Stimulated activated CD4-positive, alpha-beta T cell treated with anti-CD3 and anti-CD28 coated beads, TNF-alpha, amount 100 ng/mL, for 48 hours (primary cell): ENCODE results near the gene WDR20.
"Not testable (repeated sequence)": the region's sequence is repeated elsewhere in the genome, so short reads cannot be mapped to it uniquely, and the experiment has no call there.

ENCODE experiments used
- DNase-seq, 3 donors: peaks; one replicate each; pipeline ENCODE4 v3.0.0-alpha.2; 2020; ENCODE audit warnings: low read depth in 3 of 3

The WDR20 gene

DNA sequence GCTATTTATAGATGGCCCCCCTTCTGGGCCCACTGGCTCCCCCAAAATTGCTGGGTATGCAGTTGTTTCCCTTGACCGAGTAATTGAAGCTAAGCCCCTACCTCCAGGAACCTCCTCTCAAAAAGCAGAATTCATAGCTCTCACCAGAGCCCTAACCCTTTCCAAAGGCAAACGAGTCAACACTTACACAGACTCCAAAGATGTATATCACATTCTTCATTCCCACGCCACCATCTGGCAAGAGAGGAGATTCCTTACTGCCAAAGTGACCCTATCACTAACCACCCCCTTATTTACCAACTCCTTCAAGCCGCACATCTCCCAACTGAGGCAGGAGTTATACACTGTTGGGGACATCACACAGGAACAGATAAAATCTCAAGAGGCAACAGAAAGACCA lies 98.4 kb downstream of the WDR20 start:
- no peak for DNase-seq

DNA sequence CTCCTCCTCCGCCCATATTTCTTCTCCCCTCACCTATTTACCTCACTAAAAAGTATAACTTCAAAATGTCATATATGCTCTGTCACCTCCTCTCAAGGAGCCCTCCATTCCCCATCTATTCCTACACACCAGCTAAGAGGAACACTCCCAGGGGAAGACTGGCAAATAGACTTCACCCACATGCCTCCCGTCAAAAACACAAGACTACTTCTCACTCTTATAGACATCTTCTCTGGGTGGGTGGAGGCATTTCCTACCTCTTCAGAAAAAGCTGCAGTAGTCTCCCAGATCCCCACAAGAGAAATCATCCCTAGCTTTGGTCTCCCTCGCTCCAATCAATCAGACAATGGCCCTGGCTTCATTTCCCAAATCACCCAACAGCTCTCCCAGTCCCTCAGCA lies 99.1 kb downstream of the WDR20 start:
- DNase-seq, result no peak

DNA sequence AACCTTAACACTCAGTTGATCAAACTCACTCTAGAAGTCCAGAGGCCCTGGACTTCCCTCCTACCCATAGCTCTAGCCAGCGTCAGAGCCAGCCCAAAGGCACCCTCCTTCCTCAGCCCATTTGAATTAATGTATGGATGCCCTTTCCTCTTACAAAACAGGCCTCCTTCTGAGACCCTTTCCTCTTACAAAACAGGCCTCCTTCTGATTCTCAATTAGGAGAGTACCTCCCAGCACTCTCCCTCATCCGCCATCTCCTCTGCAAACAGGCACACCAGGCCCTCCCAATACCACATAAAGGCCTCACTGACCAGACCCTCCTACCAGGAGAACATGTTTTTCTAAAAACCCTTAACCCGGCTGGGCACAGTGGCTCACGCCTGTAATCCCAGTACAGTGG lies 99.5 kb downstream of the WDR20 start:
- no peak for DNase-seq

DNA sequence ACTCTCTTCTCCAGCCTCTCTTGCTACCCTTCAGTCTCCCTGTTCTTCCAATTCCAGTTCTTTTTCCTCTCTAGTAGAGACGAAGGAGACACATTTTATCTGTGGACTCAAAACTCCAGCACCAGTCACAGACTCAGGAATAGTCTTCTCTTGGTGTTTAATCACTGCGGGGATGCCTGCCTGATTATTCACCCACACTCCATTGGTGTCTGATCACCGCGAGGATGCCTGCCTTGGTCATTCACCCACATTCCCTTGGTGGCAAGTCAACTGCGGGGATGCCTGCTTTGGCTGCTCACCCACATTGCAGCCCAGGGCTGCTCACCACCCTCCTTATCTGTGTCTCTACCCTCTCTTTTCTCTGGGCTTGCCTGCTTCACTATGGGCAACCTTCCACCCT lies 100.8 kb downstream of the WDR20 start:
- DNase-seq, result not testable (repeated sequence)

DNA sequence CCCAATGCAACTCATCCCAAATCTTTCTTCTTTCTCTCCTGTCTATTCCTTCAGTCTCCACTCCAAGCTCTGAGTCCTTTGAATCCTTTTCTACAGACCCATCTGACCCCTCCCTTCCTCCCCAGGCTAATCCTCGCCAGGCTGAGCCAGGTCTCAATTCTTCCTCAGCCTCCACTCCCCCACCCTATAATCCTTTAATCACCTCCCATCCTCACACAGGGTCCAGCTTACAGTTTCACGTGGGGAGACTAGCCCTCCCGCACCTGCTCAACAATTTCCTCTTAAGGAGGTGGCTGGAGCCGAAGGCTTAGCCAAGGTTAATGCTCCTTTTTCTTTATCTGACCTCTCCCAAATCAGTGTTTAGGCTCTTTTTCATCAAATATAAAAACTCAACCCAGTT lies 101.5 kb downstream of the WDR20 start:
- no peak for DNase-seq

DNA sequence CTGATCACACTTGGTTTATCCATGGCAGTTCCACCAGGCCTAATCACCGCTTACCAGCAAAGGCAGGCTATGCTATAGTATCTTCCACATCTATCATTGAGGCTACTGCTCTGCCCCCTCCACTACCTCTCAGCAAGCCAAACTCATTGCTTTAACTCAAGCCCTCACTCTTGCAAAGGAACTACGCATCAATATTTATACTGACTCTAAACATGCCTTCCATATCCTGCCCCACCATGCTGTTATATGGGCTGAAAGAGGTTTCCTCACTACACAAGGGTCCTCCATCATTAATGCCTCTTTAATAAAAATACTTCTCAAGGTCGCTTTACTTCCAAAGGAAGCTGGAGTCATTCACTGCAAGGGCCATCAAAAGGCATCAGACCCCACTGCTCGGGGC lies 104.1 kb downstream of the WDR20 start:
- not testable (repeated sequence) for DNase-seq

DNA sequence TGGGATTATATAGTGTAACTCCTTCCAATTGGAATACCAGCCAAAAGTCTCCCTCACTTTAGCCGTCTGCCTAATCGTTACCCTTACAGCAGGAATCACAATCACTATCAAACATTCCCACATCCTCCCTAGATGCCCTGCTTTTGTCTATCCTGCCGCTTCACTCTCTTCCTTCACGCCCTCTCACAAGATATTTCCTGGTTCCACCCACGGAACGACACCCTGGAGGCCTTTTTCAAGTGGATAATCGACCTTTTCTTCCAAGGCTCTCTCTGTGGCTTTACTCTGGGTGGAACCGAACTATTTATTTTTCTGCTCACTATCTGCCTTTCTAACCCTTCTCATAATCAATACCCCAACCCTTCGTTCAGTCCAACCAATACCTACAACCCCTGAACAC lies 106.4 kb downstream of the WDR20 start:
- no peak for DNase-seq

DNA sequence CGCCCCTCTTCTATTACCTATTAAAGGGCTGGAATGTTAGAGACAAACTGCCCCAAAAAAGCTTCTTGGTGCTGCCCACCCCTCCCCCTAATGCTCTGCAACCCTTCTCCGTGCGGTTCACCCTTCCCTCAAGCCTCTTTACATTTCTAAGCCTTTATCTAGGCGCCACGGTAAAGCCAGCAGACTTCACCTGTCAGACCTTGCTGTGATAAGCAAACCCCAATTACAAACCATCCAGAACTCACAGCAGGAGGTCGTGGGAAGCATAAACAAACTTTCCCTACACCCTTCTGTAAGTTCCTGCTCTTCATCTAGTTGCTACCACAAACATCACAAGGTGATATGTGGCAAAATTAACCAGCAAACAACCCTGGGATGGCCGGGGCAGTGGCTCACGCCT lies 108.4 kb downstream of the WDR20 start:
- DNase-seq, result no peak

DNA sequence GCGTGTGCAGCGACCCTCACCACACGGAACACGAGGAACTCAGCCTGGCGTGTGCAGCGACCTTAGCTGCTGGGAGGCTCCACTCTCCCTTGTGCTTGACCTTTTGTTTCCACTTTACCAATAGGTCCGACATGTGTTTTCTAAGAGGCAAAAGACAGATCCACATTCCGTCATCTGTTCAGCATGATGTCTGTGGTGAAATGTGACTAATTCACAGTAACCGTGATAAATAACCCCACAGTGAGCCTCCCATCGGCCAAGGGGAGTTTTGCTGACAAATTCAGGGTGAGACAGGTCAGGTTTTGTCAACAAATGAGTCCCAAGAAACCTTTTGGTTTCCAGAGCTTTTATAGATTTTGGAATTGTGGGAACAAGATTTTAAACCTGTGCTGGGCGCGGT lies 109.3 kb downstream of the WDR20 start:
- no peak for DNase-seq

DNA sequence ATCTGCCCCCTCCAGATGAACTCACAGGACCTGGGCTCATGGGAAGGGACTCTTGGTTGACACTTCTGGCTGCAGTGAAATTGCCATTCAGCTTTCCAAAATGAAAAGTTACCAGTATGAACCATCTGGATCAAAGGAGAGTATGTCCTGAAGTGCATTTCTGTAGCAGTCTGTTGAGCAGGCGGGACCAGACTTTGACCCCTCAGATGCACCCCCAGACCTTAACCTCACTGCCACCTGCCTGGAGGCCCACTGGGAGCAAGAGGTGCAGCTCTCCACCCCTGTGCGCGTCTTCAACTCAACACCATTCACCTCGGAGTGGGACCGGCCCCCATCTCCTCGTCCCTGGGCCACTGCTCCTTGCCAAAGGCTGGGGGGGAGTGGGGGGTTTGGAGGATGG lies 110.3 kb downstream of the WDR20 start:
- no peak for DNase-seq

DNA sequence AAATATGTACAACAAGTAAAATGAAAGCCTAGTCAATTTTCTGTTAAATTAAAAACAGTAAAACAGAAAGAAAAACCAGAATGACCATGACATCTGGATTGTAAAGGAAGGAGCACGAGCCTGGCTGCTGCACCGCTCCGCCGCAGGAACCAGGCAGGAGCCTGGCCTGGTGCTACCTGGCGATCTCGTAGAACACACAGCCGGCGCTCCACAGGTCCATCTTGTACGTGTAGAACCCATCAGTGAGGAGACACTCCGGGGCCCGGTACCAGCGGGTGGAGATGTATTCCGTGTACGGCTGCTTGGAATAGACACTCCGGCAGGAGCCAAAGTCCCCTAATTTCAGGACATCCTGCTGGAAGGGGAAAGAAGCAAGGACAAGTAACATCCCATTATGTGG lies 110.9 kb downstream of the WDR20 start:
- no peak for DNase-seq

DNA sequence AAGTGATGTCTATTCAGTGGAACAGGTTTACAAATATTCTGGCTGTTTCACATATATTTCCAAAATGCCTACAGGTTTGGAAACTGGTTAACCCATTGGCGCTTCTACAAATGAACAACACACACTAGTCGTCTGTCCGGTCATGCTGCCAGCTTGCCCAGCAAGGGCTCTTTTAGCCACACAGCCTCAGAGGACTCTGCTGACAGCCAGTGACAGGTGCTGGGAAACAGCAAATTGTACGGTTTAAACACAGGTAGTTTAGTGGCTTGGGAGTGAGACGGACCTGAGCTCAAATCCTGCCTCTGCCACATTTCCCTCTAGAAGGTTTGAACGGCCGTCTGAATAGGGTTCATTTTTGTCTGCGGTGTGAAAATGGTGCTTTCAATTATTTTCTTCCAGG lies 111.5 kb downstream of the WDR20 start:
- DNase-seq, result no peak

DNA sequence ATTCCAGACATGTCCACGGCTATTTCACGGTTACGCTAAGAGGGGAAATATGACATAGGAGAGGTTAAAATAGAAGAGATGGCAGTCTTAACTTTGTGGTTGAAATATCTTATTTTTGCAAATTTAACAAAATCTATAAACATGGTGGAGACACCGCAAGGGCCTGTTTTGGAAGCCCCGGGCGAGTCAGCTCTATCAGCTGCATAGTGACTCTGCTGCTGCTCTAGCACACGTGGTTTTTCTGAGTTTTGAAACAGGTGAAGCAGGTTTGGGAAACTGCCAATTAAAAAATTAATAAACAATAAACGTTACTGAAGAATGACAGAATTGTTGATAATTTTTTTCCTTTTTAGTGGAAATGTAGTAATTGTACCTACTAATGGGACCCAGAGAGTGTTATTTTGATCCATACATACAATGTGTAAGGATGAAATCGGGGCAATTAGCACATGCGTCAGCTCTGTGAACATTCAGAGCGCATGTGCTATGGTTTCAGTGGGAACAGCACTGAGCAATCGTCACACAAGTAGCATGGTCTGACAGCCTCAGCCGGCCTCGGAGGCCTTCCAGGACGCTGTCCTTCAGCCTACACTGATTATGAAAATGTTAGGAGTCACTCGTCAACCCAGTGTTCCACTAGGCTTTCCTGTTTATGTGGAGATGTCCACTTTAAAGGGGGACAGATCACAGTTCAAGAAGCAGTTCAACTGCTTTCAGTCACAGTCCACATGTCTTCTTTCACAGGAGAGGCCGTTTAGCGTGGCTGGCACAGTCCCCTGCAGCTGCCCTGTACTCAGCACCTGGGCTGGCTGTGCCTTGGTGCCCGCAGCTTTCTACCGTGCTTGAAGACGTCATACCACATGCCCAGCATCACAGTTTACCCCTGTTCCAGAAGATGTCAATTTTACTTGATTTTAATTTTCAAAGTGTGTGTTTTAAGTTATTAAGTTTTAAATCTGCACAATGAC lies 113.4 kb downstream of the WDR20 start:
- no peak for DNase-seq

DNA sequence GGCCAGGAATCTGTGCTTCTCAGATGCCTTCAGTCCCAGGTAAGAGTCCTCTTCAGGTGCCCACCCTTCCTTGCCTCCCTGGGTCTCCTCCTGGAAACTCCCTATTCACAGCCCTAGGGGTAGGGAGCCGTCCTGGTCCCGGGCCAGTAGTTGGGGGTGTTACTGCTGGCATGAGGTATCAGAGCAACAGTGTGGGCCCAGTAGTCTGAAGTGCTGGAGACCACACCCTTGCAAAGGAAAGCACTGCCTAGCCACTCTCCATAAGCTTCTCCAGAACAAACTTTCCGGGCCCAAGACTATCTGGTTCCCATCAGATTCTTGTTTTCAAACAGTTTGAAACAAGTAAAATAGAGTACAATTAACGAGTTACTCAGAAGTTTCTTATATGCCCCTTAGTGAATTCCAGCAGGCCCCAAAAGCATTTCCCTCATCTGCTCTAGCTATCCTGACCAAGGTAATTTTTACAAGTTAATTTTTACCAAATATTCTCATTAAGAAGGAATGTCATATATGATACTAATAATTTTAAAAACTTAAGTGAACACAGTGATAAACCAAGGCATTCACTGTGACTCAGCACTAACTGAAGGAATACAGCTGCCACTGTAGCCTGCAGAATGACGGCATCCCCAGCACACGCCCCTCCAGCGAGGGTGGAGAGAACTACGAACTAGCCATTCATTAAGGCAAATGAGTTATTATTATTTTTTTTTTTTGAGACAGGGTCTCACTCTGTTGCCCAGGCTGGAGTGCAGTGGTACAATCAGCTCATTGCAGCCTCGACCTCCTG lies 115.9 kb downstream of the WDR20 start:
- DNase-seq, result no peak

DNA sequence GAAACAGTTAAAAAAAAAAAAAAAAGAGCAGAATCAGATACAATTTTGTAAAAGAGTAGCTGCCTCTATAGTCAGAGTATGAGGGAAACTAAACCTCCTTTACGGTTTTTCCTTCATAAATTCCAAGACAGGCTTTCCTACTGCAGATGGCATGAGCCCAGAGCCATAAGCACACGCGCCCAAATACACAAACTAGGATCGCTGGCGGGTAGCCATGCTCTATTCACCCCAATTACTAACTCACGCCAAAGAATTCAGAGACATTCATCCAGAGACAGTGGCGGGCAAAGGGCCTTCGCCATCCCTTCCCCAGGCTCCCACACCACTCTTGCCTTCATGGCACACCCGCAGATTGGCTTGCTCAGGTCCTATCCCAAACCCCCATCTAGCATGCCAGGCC lies 117.0 kb downstream of the WDR20 start:
- no peak for DNase-seq

DNA sequence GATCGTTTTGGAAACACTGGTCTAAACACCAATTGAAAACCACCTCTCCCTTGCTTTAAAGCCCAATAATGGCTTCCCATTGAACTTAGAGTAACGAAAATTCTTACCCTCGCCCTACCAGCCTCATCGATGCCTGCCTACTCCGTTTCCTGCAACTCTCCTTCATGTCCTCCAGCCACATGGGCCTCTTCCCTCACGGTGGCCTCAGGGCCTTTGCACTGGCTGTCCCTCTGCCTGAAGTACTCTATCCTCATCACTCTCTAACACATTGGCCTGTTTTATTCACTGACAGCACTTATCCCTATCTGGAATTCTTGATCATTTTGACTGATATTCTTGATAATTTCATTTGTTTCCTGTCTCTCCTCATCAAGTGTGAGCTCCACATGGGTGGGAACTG lies 118.4 kb downstream of the WDR20 start:
- no peak for DNase-seq
